Activated CD8-positive, alpha-beta memory T cell treated with anti-CD3 and anti-CD28 coated beads for 1 hour (primary cell): ENCODE data around the gene SHFL.

ENCODE experiments used
- DNase-seq, 2 donors: peaks; one replicate each; pipeline ENCODE4 v3.0.0-alpha.2; 2020; ENCODE audit warnings: low read depth in 1 of 2; ENCODE audit errors: extremely low read depth in 1 of 2

Gene SHFL

GRCh38 chr19:10085641-10086590 is at the start of gene SHFL:
Gene SHFL, plus strand, starts transcription at chr19:10086317. Its CDS starts 111 bp downstream, at chr19:10086428.
- peak in 1 of 2 donors; percentile 75 for DNase-seq

- DNase-seq = no peak
Observed at GRCh38 chr19:10036601-10037071, 49.5 kb upstream of the SHFL start.

- no peak for DNase-seq
Observed at GRCh38 chr19:10037367-10037766, 48.8 kb upstream of the SHFL start.

GRCh38 chr19:10037809-10038208 is 48.3 kb upstream of the SHFL start:
- DNase-seq = no peak

- DNase-seq = no peak
Observed at GRCh38 chr19:10043286-10043927, 42.7 kb upstream of the SHFL start.

- no peak for DNase-seq
Observed at GRCh38 chr19:10044390-10044789, 41.7 kb upstream of the SHFL start.

- DNase-seq = no peak
Observed at GRCh38 chr19:10045371-10045770, 40.7 kb upstream of the SHFL start.

DNA sequence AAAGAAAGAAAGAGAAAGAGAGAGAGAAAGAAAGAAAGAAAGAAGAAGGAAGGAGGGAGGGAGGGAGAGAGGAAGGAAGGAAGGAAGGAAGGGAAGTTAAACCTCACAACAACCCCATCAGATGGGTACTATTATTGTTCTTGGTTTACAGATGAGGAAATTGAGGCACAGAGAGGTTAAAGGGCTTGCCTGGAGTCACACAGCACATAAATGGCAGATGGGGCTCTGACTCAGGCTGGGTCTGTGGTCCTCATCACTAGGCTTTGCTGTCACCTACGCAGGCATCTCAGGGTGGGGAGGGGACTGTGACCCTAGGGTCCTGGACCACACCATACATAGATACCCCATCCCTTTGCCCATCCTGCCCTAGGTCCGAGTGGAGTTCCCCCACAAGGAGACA is 36.5 kb upstream of the SHFL start:
- no peak for DNase-seq

DNA sequence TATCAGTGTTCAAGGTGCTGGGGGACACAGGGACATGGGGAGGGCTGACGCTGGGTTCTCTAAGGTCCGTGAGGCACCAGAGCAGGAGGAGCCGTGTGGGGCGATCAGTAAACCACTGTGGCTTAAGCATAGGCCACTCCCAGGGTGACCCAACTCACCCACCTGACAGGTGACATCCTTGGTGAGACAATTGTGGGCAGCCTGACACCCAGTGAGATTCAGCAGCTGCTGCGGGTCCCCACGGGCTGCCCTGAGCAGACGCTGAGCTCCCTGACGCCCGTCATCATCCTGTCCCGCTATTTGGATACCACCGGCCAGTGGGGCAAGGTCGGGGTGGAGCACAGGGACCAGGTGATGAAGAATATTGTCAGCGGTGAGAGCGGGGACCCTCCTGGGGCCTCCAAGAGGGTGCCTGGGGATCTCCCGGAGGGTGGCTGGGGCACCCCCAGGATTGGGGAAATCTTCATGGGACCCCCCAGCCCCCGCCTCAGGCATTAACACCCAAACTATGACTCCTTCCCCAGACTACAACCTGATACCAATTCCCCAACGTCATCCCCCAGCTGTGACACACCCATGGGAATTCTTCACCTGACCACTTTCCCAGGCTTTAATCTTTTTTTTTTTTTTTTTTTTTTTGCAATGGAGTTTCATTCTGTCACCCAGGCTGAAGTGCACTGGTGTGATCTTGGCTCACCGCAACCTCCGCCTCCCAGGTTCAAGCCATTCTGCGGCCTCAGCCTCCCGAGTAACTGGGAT is 33.3 kb upstream of the SHFL start:
- no peak for DNase-seq

GRCh38 chr19:10061717-10062310 is 24.3 kb upstream of the SHFL start:
- DNase-seq = no peak

- DNase-seq = no peak
Observed at GRCh38 chr19:10068205-10068604, 17.9 kb upstream of the SHFL start.

GRCh38 chr19:10069046-10069445 is 17.1 kb upstream of the SHFL start:
- no peak for DNase-seq

DNA sequence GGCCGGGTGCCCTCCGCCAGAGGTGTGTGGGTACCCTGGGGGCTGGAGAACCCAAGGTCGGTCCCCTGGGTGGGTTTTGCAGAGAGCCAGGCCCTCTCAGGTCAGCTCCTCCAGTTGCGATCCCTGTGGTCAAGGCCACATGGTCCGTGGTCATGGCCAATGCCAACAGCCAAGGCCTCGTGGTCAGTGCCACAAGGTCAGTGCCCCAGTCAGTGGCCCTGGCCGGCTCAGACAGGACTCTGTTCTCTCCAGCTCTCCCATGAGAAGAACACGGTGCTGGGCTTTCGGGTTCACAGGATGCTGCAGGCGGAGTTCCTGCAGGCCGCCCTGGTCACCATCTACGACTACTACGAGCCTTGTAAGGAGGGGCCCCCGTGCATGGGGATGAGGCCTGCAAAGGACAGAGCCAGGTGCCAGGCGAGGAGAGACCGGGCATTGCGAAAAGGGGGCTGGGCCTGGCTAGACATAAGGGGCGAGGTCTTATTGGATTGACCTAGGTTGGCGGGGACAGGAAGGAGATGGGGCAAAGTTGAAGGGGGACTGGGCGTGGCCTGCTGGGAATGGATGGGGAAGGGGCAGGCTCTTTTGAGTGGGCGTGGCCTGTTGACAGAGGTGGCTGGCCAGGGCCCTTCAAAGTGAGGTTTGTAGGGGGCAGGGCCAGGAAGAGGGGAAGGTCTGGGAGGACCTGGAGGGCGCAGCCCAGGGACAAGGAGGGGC is 15.2 kb upstream of the SHFL start:
- no peak for DNase-seq

DNA sequence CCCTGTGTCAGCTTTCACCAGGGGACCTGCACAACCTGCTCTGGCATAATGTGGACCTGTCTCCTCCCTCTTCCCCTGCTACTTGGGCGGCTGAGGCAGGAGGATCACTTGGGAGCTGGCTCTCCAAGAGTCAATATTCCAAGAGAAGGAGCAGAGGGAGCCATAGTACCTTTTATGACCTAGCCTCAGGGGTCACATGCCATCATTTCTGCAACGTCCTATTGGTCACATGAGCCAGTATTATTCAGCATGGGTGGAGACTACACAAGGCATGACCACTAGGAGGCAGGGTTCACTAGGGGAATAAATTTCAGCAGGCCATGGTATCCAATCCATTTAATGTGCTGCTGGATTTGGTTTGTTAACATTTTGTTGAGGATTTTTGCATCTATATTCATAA is 12.0 kb upstream of the SHFL start:
- DNase-seq = no peak

GRCh38 chr19:10076535-10076934 is 9.6 kb upstream of the SHFL start:
- no peak for DNase-seq

- DNase-seq = no peak
Observed at GRCh38 chr19:10078329-10078728, 7.8 kb upstream of the SHFL start.

DNA sequence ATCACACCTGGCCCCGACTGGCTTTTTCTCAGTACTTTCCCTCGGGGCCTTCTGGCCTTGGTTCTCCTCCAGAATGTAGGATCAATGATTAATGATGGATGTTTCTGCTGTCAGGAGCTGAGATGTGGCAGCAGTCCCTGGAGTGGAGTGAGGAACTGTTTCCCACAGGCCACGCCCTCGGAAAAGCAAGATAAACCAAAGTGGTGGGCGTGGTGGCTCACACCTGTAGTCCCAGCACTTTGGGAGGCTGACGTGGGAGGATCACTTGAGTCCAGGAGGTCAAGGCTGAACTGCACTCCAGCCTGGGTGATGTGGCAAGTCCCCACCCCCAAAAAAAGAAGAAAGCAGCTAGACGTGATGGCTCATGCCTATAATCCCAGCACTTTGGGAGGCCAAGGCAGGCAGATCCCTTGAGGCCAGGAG is 7.1 kb upstream of the SHFL start:
- DNase-seq = no peak

- DNase-seq = no peak
Observed at GRCh38 chr19:10083911-10084310, 2.2 kb upstream of the SHFL start.

DNA sequence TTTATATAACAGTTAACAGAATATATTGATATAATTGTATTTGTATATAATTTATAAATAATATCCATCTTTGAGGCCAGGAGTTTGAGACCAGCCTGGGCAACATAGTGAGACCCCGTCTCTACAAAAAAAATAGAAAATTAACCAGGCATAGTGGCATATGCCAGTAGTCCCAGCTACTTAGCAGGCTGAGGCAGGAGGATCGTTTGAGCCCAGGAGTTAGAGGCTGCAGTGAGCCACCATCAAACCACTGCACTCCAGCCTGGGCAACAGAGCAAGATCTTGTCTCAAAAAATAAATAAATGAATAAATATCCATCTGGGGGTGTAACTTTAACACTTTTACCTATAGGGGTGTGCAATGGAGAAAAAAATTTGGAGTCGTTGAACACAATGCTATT is 1.3 kb upstream of the SHFL start:
- no peak for DNase-seq

GRCh38 chr19:10086591-10087192 is 575 bp downstream of the SHFL start:
- no peak for DNase-seq
